ENCODE measurements around the gene ENTPD7. TPM values are rescaled to one million over a fixed set of nuclear protein-coding genes. Genes with fewer than 3 reads are reported as not detected.

The ENTPD7 gene
- total and polyA plus RNA-seq, 9 of the 15 experiments (the other 6 are each of a cell fraction or from before 2014, with no cell fraction given), result 1.4 to 13.9 (median 8.5) TPM

GRCh38 chr10:99732033-99732842 is 72.9 kb downstream of the ENTPD7 start, which contains the start of the genes COX15 and CUTC (continued):
- TF ChIP-seq AFF4 (CRISPR knock-in tag; IDR thresholded peaks at IDR 0.05), result no peak
- TF ChIP-seq NR0B1 (IDR thresholded peaks at IDR 0.05; ENCODE audit: partially characterized antibody), result no peak
- TF ChIP-seq EGR1 (conservative IDR thresholded peaks at IDR 0.05), result peak; percentile 69
- no peak for TF ChIP-seq THRB (CRISPR knock-in tag; conservative IDR thresholded peaks at IDR 0.05)
- peak; percentile 9 to 20; a peak in 1 of 4 replicates for TF ChIP-seq SIN3A (IDR thresholded peaks at IDR 0.05; ENCODE audit: borderline replicate concordance in 2 of 2, control insufficient read depth in 1 of 2, low read depth in 2 of 2, low read length in 2 of 2)
- no peak for TF ChIP-seq SRF (CRISPR knock-in tag; IDR thresholded peaks at IDR 0.05)
- TF ChIP-seq SRSF9 (IDR thresholded peaks at IDR 0.05; ENCODE audit: borderline replicate concordance, low read depth, low read length), result no peak
- no peak for TF ChIP-seq HDAC3 (IDR thresholded peaks at IDR 0.05; ENCODE audit: borderline replicate concordance, partially characterized antibody)
- TF ChIP-seq ARID3A (IDR thresholded peaks at IDR 0.05; ENCODE audit: borderline replicate concordance, low read depth, low read length), result no peak
- peak; percentile 40; the same call in 1 of the 2 replicates for TF ChIP-seq PML (IDR thresholded peaks at IDR 0.05; ENCODE audit: low read length)
- no peak for TF ChIP-seq FOXM1 (IDR thresholded peaks at IDR 0.05; ENCODE audit: low read depth)
- no peak for TF ChIP-seq FOXM1 (CRISPR knock-in tag; IDR thresholded peaks at IDR 0.05; ENCODE audit: low read depth)
- no peak for TF ChIP-seq IRF1 (CRISPR knock-in tag; IDR thresholded peaks at IDR 0.05; ENCODE audit: borderline replicate concordance)
- TF ChIP-seq ZNF408 (CRISPR knock-in tag; IDR thresholded peaks at IDR 0.05; ENCODE audit: low read depth), result no peak
- no peak for TF ChIP-seq FOXJ2 (tag; IDR thresholded peaks at IDR 0.05)
- TF ChIP-seq ZNF174 (CRISPR knock-in tag; IDR thresholded peaks at IDR 0.05), result no peak
- TF ChIP-seq IRF2 (CRISPR knock-in tag; IDR thresholded peaks at IDR 0.05), result no peak
